Hepatocyte (in vitro differentiated cells): ENCODE results near the gene ACP7.

ENCODE experiments used
- CTCF ChIP-seq: fragments of 200-600 bp; sonication (generic); IDR thresholded peaks from 2 replicates; pipeline ENCODE4 v1.5.1; 2016; ENCODE audit warnings: antibody characterized with exemption, mild to moderate bottlenecking; ENCODE audit not compliant: poor library complexity
- EZH2 ChIP-seq: fragments of 200-600 bp; sonication (generic); IDR thresholded peaks from 2 replicates; pipeline ENCODE4 v1.6.1; 2016; ENCODE audit warnings: antibody characterized with exemption, mild to moderate bottlenecking, borderline replicate concordance
- EZH2phosphoT487 ChIP-seq: fragments of 200-600 bp; sonication (generic); IDR thresholded peaks from one replicate; pipeline ENCODE4 v1.6.1; 2018; ENCODE audit warnings: antibody characterized with exemption, mild to moderate bottlenecking, low read depth, moderate library complexity; ENCODE audit not compliant: unreplicated experiment, severe bottlenecking

- no peak for TF ChIP-seq CTCF
- no peak for TF ChIP-seq EZH2
- TF ChIP-seq EZH2phosphoT487: no peak
Observed at GRCh38 chr19:39115105-39115847, 31.1 kb downstream of the ACP7 start.
